Testis (tissue), 3 donors: ENCODE results near the gene ZNF420. TPM values are rescaled to one million over a fixed set of nuclear protein-coding genes. Genes with fewer than 3 reads are reported as not detected.

Experiments used
- DNase-seq: peaks from one replicate; pipeline ENCODE4 v3.0.0-alpha.2; 2019
- H3K27ac ChIP-seq, 2 donors: fragments of 200-600 bp; sonication (generic); one replicate each; pipeline ENCODE4 v1.5.1; 2019
- H3K27me3 ChIP-seq: fragments of 200-600 bp; sonication (generic); one replicate; pipeline ENCODE4 v1.5.1; 2019
- H3K36me3 ChIP-seq: fragments of 200-600 bp; sonication (generic); one replicate; pipeline ENCODE4 v1.5.1; 2017; ENCODE audit warnings: low read depth; ENCODE audit errors: missing control alignments
- H3K4me1 ChIP-seq: fragments of 200-600 bp; sonication (generic); one replicate; pipeline ENCODE4 v1.5.1; 2019
- H3K4me3 ChIP-seq, 2 donors: fragments of 200-600 bp; sonication (generic); one replicate each; pipeline ENCODE4 v1.5.1; 2017 to 2019
- H3K9me3 ChIP-seq: fragments of 200-600 bp; sonication (generic); one replicate; pipeline ENCODE4 v1.5.1; 2017
- CTCF ChIP-seq, 3 experiments: fragments of 450-650 bp in 2 of 3; fragments of 200-600 bp in 1 of 3; sonication (generic) in 1 of 3; IDR thresholded peaks; one replicate each; pipeline ENCODE4 v1.5.1; 2016 to 2019; ENCODE audit warnings: antibody characterized with exemption in 3 of 3, mild to moderate bottlenecking in 2 of 3, moderate library complexity in 1 of 3
- POLR2A ChIP-seq: fragments of 450-650 bp; IDR thresholded peaks from one replicate; pipeline ENCODE4 v1.6.1; 2017; ENCODE audit warnings: antibody characterized with exemption, mild to moderate bottlenecking, moderate library complexity
- WGBS, 2 donors: methylation state at CpG; one replicate each; pipeline ENCODE4 v1.1.5; 2018; 5-methylcytosine and 5-hydroxymethylcytosine counted together
- intact Hi-C: fragments of 100-400 bp; cut with DNase I; formaldehyde crosslinking; loops from one replicate; pipeline ENCODE4 v1.15.1; 2023; ENCODE audit warnings: low total_unique reads
- polyA plus RNA-seq: library from polyadenylated mRNA; stranded (reverse); fragments of 350-450 nt; fragmentation: Illumina TruSeq; extraction: RNeasy Lipid Tissue Mini Kit (QIAGEN cat#74804); gene quantifications from one replicate; pipeline ENCODE4 v1.2.3, GENCODE V29; 2014; ENCODE audit warnings: low read depth, low replicate concordance; ENCODE audit not compliant: insufficient read depth
- total RNA-seq, 2 donors: library from RNA; depleted of rRNA; stranded (reverse); fragments of >200 nt; gene quantifications; one replicate each; pipeline ENCODE4 v1.2.3, GENCODE V29; 2016

Gene ZNF420
- total and polyA plus RNA-seq, 3 donors from 2014 or later: 17.6 to 17.8 (median 17.7) TPM

- H3K4me1 ChIP-seq: no peaks in the 10 kb centered on the region
- H3K27ac ChIP-seq: peak within 1 kb of the TSS; percentile 6 to 85
- H3K27me3 ChIP-seq: no peaks in the 10 kb centered on the region
- WGBS, 2 donors: 3% methylated on average over 30 of the region's 30 CpGs
- H3K36me3 ChIP-seq: no peaks in the 10 kb centered on the region
- no peaks in the 10 kb centered on the region for H3K9me3 ChIP-seq
- TF ChIP-seq CTCF (IDR thresholded peaks at IDR 0.05): peak in 2 of 3 experiments; percentile 16 to 17
- no peak for TF ChIP-seq POLR2A
- H3K4me3 ChIP-seq: peak within 1 kb of the TSS; percentile 68 to 74
- intact Hi-C loops: no loop called here
- DNase-seq: peak; percentile 98
Observed at GRCh38 chr19:37172368-37173366, 94.4 kb downstream of the ZNF420 start, which contains the start of gene ZNF585A. Gene ZNF585A, minus strand, starts transcription at chr19:37172695. Its CDS starts 2,785 bp downstream, at chr19:37169910.

Other genes with a start within 250 kb of the ZNF420 start
- gene ZNF790, start 240.0 kb upstream of the ZNF420 start, total RNA-seq: 1 to 10 TPM; 7.4 to 9.3 TPM
- 16.9 TPM for gene ZNF790, start 240.0 kb upstream of the ZNF420 start, polyA plus RNA-seq
- gene ZNF345, start 227.6 kb upstream of the ZNF420 start, total RNA-seq: 10 to 100 TPM in 1 of 2 donors, 1 to 10 TPM in 1; 9.5 to 14.4 TPM
- gene ZNF345, start 227.6 kb upstream of the ZNF420 start, polyA plus RNA-seq: 14.3 TPM
- 10 to 100 TPM; 10.5 to 19.9 TPM for gene ZNF829, start 162.1 kb upstream of the ZNF420 start, total RNA-seq
- gene ZNF829, start 162.1 kb upstream of the ZNF420 start, polyA plus RNA-seq: 12.1 TPM
- 10 to 100 TPM in 1 of 2 donors, 1 to 10 TPM in 1; 9.9 to 13.3 TPM for gene ZNF568, start 162.1 kb upstream of the ZNF420 start, total RNA-seq
- 8.1 TPM for gene ZNF568, start 162.1 kb upstream of the ZNF420 start, polyA plus RNA-seq
- gene ZNF585A, start 94.3 kb downstream of the ZNF420 start, total RNA-seq: 10 to 100 TPM; 10.0 to 19.4 TPM
- 20.3 TPM for gene ZNF585A, start 94.3 kb downstream of the ZNF420 start, polyA plus RNA-seq
- gene ZNF585B, start 132.1 kb downstream of the ZNF420 start, total RNA-seq: 10 to 100 TPM; 22.4 to 25.4 TPM
- gene ZNF585B, start 132.1 kb downstream of the ZNF420 start, polyA plus RNA-seq: 13.5 TPM
- gene ZNF383, start 139.8 kb downstream of the ZNF420 start, total RNA-seq: 10 to 100 TPM; 10.7 to 12.2 TPM
- 7.4 TPM for gene ZNF383, start 139.8 kb downstream of the ZNF420 start, polyA plus RNA-seq